EL (cell line): ENCODE data around the gene KIF16B.
"Not testable (repeated sequence)": the region's sequence is repeated elsewhere in the genome, so short reads cannot be mapped to it uniquely, and the experiment has no call there.

ENCODE experiments used
- DNase-seq: peaks from one replicate; pipeline ENCODE4 v3.0.0-alpha.2; 2016

Gene KIF16B

DNA sequence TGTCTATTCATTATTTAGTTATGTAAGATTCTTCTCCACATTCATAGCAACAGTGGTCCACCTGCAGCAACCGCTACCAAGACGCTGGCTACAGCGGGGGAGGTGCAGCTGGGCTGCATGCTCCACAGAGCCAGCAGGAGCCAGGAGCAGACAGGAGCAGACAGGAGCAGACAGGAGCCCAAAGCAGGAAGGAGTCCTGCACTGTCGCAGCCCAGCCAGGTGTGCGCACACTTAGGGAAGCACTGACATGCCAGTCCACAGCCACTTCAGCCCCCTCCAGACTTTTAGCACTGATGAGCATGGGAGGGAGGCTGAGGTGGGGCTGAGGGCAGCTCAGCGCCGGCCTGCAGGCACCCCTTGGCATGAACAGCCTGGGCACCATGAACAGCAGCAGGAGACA is 19.6 kb downstream of the KIF16B start:
- DNase-seq, result no peak

DNA sequence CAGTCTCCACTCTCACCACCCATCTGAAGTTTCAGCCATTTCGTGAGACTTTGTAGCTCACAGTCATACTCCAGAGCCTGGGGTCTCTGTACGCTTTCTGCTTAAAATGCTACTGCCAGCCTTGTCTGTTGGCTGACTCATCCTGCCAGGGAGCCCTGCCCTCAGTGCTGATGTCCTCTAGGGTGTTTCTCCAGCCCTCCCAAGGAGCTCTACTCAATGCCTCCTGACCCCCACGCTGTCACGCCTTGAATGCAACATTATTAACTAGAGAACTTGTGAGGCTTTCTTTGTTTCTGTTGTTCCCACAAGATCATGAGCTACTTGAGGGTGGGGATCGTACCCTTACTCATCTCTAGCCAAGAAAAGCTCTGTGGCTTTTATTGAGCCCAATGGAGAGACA is 20.1 kb downstream of the KIF16B start:
- no peak for DNase-seq

DNA sequence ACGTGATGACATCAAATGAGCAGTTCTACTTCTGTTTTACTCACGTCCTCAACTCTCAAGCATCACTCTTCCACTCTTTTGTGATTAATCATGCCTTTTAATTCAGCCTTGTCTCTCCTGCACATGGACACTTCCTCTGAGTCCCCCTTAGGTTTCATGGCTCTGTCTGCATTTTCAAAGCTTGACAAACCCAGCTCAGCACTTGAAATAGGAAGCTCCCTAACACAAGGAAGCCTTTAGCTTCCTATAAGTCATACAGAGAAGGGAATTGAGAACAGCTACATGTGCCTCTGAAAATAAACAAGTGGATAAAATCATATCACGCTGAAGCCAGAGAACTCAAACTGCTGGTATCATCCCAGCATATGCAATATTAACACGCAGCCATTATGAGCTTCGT is 21.2 kb downstream of the KIF16B start:
- DNase-seq, result no peak

DNA sequence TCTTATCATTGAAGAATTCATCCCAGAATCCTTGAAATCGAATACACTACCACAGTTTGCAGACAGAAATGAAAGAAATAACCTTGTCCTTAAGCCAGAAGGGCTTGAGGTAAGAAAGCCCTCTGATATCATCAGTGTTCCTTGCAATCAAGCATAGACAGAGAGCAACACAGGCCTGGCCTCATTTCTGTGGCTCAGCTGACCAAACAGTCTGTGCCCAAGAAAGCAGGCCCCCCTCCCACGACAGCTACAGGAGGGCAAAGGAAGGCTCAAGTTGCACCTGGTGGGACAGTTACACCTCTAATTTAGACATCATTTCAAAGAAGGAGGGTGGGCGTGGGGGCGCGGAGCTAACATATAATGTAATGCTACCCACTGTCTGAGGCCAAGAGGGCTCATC is 21.6 kb downstream of the KIF16B start:
- no peak for DNase-seq

DNA sequence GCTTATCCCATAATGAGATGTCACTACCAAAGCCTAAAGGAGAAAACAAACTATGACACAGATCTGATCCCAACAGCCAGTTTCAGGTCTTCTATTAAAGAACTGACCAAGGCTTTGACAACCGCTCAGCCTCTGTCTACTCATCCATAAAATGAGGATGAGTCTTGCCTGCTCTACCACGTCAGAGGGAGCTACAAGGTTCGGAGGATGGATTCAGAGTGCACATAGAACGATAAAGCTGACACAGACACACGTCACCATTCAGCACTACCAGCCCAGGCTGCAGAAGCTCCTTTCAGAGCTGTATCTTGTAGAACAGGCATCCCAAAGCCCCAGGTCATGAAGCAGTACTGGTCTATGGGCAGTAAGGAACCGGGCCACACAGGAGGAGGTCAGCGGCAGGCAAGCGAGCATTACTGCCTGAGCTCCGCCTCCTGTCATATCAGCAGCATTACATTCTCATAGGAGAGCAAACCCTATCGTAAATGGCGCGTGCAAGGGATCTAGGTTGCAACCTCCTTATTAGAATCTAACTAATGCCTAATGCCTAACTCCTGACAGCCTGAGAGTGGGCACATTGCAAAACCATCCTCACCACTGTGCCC is 25.1 kb downstream of the KIF16B start:
- no peak for DNase-seq

DNA sequence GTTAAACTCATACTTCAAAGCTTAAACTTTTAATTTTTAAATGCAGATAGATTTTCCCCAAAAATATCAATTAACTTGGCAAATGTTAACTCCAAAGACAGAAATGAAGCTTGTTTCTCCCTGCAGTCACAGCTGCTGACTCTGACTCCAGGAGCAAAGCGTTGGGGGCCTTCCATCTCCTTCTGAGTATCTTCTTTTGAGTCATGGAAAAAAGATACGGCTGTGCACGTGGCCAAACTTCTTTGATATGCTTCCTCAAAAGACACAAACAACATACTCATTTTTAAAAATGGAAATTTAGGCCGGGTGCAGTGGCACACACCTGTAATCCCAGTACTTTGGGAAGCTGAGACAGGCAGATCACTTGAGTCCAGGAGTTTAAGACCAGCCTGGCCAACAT is 28.3 kb downstream of the KIF16B start:
- DNase-seq, result no peak

DNA sequence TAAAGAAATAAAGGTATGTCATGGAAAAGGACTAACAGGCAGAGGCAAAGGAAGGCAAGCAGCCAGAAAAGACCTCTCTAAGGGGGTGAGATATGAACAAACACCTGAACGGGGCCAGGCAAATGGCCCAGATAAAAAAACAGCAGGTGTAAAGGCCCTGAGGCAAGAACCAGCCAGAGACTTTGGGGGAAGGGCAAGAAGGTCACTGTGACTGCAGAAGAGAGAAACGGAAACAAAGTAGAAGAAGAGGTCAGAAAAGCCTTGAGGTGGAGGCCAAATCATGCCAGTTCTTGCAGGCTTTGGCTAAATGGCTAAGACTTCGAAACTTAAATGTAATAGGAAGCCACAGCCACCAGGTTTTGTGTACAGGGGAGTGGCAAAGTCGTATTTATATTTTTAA is 30.8 kb downstream of the KIF16B start:
- DNase-seq, result no peak

DNA sequence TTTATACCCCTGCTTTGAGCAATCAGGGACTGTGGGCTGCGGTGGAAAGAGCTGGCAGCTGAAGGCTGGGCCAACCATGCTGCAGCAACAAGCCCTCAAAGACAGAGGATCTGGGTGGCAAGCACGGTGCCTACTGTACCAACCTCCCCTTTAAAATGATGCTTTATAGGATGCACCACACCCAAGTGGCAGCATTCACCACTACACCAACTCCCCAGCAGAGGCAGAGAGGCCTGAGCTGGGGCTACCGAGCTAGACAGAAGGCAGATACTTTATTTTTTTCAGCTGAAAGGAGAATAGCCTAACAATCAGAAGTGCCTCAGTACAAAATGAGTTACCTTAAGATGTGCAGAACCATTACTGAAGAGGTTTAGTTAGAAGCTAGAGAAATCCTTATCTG is 31.4 kb downstream of the KIF16B start:
- no peak for DNase-seq

DNA sequence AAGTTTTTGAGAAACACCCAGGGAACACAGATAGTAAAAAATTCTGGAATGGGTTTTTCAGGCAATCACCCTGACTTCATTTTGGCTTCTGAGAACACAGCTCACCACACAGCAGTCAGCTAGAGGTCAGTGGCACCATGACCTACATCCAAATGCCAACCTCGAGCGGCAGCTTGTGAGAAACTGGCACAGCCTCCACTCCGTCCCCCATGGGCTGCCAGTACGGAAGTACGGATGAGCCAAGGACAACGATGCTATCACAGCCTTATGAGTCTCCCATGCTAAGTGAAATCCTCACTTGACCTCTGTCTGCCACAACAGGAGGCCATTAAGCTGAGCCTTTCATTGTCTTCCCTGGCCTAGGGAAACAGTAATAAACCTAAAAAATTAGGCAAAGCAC is 32.0 kb downstream of the KIF16B start:
- no peak for DNase-seq

DNA sequence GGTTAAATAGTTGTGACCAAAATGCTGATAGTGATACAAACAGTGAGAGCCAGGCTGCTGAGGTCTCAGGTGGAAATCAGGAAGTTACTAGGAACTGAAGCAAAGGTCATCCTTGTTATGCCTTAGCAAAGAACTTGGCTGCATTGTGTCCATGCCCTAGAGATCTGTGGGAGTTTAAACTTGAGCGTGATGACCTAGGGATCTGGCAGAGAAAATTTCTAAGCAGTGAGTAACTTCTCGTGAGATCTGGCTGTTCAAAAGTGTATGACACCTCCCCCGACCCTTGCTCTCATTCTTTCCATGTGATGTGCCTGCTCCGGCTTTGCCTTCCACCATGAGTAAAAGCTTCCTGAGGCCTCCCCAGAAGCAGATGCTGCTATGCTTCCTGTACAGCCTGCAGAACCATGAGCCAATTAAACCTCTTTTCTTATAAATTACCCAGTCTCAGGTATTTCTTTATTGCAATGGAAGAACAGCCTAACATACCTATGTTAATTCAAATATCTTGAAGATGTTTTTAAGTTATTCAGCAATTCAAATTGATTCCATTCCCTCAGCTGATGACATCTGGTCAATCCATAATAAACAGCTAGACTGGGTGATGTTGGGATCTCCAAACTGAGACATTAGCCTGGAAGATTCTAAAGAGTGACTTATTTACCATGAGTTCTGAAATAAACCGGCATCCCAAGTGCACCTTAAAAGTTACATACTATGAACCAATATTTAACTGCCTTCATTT is 33.8 kb downstream of the KIF16B start:
- DNase-seq, result no peak

DNA sequence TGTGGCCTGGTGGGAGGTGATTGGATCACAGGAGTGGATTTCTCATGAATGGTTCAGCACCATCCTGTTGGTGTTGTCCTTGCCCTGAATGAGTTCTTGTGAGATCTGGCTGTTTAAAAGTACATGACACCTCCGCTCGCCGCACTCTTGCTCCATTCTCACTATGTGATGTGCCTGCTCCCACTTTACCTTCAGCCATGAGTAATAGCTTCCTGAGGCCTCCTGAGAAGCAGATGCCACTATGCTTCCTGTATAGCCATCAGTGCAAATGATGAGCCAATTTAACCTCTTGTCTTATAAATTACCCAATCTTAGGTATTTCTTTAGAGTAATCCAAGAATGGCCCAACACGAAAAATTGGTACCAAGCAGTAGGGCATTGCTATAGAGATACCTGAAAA is 34.5 kb downstream of the KIF16B start:
- DNase-seq, result no peak

DNA sequence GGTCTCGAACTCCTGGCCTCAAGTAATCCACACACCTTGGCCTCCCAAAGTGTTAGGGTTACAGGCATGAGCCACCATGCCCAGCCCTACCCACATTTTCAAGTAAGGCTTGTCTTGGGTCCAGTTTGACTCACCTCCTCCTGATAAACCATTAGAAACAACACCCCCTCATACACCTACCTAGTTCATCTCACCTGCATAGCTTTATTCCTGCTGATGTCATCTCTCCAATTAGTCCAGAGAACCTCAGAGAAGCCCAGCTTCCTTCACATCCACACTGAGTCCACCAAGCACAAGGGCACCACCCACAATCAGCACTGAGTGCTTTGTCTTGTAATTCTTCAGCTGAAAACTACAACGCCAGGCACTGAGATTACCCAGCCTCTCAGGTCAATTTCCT is 35.3 kb downstream of the KIF16B start:
- no peak for DNase-seq

DNA sequence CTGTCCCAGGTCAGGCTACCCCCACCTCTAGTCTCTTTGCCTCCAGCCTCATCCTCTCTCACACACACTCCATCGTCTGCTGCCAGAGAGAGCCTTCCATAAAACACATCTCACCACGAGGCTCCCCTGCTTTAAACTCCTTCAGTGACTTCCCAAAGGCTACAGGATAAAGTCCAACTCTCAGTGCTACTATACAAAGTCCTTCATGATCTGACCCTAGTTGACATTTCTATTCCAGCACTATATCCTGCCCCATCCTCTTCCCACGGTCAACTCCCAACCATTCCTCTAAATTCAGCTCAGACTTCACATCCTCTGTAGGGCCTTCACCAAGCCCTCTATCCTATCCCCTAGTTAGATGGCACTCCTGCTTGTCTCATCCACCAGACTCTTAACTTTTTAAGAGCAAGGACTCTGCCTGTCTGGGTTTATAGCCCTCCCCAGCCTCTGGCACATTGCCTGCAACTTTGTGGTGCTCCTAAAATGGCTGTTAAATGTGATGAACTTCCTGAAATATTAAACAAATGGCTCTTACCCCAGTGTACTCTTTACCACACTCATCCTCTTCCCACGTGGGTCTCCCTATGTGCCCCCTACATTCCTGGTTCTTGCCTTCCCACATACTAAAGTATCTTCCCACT is 36.1 kb downstream of the KIF16B start:
- DNase-seq, result no peak

DNA sequence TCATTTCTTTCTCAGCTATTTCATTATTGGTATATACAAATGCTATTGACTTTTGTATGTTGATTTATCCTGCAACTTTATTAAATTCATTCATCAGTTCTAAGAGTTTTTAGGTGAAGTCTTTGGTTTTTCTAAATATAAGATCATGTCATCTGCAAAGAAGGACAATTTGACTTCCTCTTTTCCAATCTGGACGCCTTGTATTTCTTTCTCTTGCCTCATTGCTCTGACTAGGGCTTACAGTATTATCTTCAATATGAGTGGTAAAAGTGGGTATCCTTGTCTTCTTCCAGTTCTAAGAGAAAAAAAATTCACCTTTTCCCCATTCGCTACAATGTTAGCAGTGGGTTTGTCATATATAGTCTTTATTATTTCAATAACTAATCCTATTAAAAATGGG is 38.0 kb downstream of the KIF16B start:
- DNase-seq, result no peak

DNA sequence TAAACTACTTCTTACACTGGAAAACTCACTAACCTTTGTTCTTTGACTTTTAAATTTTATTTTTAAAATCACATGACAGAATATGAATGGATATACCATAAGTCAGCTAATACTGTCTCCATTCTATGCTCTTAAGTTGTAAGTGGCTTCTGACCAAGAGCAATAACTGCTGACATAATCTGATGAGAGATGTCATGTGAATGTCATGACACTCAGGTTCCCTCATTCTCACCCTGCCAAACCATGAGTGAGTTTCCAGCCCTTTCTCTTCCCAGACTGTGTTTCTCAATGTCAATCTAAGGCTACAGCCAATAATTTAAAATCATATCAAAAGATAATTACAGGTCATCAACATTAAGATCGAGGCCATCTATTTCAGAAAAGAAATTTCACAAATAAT is 39.7 kb downstream of the KIF16B start:
- no peak for DNase-seq

DNA sequence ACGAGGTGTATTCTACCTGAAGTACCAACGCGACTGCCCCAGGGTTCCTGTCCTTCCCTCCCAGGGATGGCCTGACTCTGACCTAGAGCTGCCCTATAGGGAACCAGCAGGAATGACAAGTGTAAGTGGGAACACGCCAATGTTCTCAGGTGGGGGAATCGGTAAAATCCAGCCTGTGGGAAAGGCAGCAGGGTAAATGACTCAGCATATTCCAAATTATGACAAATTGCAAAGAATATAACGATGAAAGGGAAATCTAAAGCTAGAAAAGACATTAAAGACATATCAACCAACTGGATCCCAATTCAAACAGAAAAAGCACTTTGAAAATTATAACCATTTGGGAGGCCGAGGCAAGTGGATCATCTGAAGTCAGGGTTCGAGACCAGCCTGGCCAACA is 41.8 kb downstream of the KIF16B start:
- no peak for DNase-seq

DNA sequence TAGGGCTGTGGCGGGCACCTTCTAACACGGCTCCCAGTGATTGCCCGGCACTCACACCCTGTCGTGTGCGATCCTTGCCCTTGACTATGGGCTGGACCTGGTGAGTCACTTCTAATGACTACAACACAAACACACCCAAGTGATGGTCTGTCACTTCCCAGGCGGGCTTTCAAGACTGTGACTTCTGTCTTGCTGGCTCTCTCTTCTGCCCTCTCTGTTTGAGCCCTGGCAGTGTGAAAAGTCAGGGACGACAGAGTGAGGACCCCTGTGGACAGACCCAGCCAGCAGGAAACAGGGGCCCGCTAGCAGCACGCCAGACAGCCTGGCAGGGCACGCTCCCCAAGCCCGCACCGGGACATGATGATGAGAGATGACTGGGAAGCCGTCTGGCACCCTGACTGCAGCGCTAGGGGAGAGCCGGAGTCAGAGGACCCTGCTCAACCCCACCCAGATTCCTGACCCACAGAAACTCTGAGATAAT is 43.0 kb downstream of the KIF16B start:
- DNase-seq, result peak; percentile 40

DNA sequence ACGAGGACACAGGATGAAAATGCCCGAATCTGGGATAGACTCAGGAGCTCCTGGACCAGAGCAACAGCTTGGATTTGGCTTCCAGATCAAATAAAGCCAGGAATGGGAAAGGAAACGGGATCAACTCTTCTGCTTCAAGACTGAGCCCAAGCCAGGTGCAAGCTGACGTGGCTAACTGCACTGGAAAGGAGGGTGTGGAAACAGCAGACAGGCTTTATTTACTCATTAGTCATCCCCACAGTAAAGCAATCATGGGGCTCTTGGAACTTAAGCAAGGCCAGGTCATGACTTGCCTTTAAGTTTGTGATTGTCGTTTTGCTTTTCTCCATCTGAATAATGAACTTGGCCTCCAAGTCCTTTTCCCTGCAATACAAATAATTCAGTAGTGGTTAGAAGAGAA is 45.2 kb downstream of the KIF16B start:
- peak; percentile 53 for DNase-seq

DNA sequence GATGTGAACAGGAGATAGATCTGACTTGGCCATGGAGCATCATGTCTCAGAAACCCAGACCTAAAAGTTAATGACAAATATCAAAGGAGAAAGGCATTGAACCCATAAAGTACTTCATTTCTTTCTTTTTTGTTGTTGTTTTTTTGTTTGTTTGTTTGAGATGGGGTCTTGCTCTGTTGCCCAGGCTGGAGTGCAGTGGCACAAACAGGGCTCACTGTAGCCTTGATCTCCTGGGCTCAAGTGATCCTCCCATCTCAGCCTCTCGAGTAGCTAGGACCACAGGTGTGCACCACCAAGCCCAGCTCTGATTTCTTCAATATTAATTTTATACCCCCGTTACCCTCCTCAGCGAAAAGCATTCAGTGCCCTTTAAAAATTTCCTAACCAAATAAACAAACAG is 45.8 kb downstream of the KIF16B start:
- DNase-seq, result no peak

DNA sequence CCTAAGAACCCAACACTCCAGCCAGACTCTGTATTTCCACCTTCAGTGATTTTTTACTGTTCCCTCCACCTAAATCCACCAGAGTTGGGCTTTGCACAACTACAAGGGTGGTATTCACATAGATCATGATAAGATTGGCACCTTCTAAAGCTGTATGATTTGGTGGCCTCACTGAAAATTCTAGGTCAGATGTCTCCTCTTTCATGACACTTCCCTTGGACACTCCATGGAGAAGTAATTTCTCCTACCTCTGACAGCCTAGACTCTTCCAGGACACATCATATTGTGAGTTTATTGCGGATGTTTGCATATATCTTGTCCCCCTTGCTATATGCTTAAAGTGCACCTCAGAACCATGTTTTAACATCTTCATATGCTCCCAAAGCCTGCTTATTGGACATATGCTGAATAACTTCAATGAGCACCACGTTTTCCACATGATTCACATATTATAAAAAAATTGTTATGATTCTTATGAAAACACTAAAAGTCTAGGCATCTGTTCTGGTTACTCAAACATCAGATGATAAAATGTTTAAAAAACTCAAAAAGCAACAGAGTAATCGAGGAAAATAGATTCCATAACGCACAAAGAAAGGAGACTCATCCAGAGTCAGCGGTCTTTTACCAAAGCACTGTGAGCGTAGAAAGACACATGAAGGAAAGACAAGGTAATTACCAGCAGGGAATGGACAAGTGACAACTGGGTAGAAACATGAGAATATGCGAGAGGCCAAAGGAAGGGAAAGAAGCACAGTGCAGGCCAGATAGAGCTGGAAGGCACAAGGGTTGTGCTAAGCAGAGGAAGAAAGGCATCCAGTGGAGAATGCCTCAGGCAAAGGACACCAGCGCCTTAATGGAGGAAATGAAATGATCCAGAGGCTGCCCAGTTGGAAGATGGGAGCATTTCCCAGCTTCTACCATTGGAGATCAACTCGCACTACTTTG is 46.5 kb downstream of the KIF16B start:
- no peak for DNase-seq

DNA sequence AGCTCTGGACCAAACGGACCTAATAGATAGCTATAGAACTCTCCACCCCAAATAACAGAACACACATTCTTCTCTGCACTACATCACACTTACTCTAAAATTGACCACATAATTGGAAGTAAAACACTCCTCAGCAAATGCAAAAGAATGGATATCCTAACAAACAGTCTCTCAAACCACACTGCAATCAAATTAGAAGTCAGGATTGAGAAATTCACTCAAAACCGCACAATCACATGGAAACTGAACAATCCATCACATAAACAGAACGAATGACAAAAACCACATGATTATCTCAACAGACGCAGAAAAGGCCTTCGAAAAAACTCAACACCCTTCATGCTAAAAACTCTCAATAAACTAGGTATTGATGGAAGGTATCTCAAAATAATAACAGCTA is 50.6 kb downstream of the KIF16B start:
- not testable (repeated sequence) for DNase-seq

DNA sequence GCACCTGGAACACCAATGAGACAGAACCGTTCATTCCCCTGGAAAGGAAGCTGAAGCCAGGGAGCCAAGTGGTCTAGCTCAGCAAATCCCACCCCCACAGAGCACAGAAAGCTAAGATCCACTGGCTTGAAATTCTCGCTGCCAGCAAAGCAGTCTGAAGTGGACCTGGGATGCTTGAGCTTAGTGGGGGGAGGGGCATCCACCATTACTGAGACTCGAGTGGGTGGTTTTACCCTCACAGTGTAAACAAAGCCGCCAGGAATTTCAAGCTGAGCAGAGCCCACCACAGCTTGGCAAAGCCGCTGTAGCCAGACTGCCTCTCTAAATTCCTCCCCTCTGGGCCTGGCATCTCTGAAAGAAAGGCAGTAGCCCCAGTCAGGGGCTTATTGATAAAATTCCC is 53.1 kb downstream of the KIF16B start:
- no peak for DNase-seq

DNA sequence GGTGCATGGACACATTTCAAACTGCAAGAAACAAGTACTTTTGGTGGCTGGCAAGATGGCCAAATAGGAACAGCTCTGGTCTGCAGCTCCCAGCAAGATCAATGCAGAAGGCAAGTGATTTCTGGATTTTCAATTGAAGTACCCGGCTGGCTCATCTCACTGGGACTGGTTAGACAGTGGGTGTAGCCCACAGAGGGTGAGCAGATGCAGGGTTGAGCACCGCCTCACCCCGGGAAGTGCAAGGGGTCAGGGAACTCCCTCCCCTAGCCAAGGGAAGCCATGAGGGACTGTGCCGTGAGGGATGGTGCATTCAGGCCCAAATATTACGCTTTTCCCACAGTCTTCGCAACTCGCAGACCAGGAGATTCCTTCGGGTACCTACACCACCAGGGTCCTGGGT is 53.6 kb downstream of the KIF16B start:
- DNase-seq, result not testable (repeated sequence)

DNA sequence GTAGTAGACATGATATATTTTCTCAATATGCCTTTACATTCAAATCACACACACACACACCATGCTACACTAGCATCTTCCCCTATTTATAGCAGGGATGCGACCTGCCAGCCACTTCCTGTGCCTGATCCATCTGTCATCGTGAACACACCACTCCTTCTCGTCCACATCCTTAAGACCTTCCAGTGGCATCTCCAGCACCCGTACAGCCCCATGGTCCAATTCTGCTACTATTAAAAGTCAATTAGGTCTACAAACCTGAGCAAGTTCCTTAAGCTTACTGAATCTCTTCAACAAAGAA is 54.5 kb downstream of the KIF16B start:
- no peak for DNase-seq
